Heart right ventricle (tissue), 16 donors: Measurements from ENCODE around the gene SPOCK2. TPM values are rescaled to one million over a fixed set of nuclear protein-coding genes. Genes with fewer than 3 reads are reported as not detected.
A peak's percentile ranks its signal among the peaks of the same experiment; 100 is the strongest.

Source experiments
- ATAC-seq, 8 donors: fragments of 200-7000 bp; cut with Tn5 transposase; one replicate each; pipeline ENCODE4 v1.9.1; 2020; ENCODE audit warnings: mild to moderate bottlenecking in 8 of 8, moderate library complexity in 8 of 8, moderate number of reproducible peaks in 1 of 8
- DNase-seq, 2 donors: peaks; one replicate each; pipeline ENCODE4 v3.0.0-alpha.2; 2020
- H3K27ac ChIP-seq, 10 donors: fragments of 200-600 bp; sonication (generic) in 2 of 10; one replicate each; pipeline versions ENCODE4 v1.5.0 to v1.8.0; 2020 to 2022; ENCODE audit warnings: mild to moderate bottlenecking in 3 of 10
- H3K27me3 ChIP-seq, 7 donors: fragments of 200-600 bp; one replicate each; pipeline ENCODE4 v1.8.0; 2021 to 2022; ENCODE audit warnings: mild to moderate bottlenecking in 2 of 7
- H3K36me3 ChIP-seq, 9 donors: fragments of 200-600 bp; sonication (generic) in 1 of 9; one replicate each; pipeline versions ENCODE4 v1.5.0 to v1.8.0; 2020 to 2022; ENCODE audit warnings: mild to moderate bottlenecking in 2 of 9
- H3K4me1 ChIP-seq, 9 donors: fragments of 200-600 bp; sonication (generic) in 1 of 9; one replicate each; pipeline versions ENCODE4 v1.5.0 to v1.8.0; 2020 to 2022; ENCODE audit warnings: mild to moderate bottlenecking in 4 of 9
- H3K4me3 ChIP-seq, 10 donors: fragments of 200-600 bp; sonication (generic) in 2 of 10; one replicate each; pipeline versions ENCODE4 v1.5.0 to v1.8.0; 2020 to 2022; ENCODE audit warnings: mild to moderate bottlenecking in 7 of 10, moderate library complexity in 2 of 10
- H3K9me3 ChIP-seq, 11 donors: fragments of 200-600 bp in 10 of 11; sonication (generic) in 2 of 11; one replicate each; pipeline versions ENCODE4 v1.5.0 to v1.8.0; 2013 to 2022; ENCODE audit warnings: mild to moderate bottlenecking in 2 of 11, control low read depth in 1 of 11, moderate library complexity in 1 of 11
- WGBS, 2 donors: extraction: QIAGEN DNeasy Blood & Tissue Kit; methylation state at CpG; one replicate each; pipeline ENCODE4 v1.1.7; 2013; ENCODE audit warnings: inconsistent platforms in 1 of 2; 5-methylcytosine and 5-hydroxymethylcytosine counted together
- intact Hi-C, 10 donors: fragments of 100-400 bp; cut with DNase I; formaldehyde crosslinking; loops; one replicate each; pipeline versions ENCODE4 v1.11.1 to v1.14.2; 2022
- polyA plus RNA-seq, 2 donors: library from polyadenylated mRNA; stranded (reverse); fragments of 200-250 nt; gene quantifications; one replicate each; pipeline ENCODE4 v1.2.3, GENCODE V29; 2013
- total RNA-seq, 10 donors: library from RNA; stranded (reverse); fragmentation: NEBNext Ultra II Directional in 3 of 10; extraction: Animal tissue kit (Norgen Biotek cat#: 25700) in 3 of 10; gene quantifications; one replicate each; pipeline versions ENCODE4 v1.2.1 to v1.2.4, GENCODE V29; 2021 to 2023
- TF ChIP-seq, protein P1 (sequence below), 9 donors: fragments of 200-600 bp; sonication (generic) in 2 of 9; IDR thresholded peaks; one replicate each; pipeline versions ENCODE4 v1.5.0 to v1.8.0; 2021 to 2022; ENCODE audit warnings: antibody characterized with exemption in 9 of 9, mild to moderate bottlenecking in 5 of 9, moderate library complexity in 1 of 9
- donor health status: Arrhythmogenic right ventricular cardiomyopathy.
- donor health status: ischemic (EF 13 %, LVEDD 7.1; RV severe dilation, severe dysfunction).
- donor health status: healthy with polysubstance abuse.
- donor health status: DM: no; HTN: yes; CAD: no.
- donor health status: DM: no; HTN: no; CAD: no.
- donor health status: ischemic (EF 25% LVEDD 6.9; RV normal size, moderate dysfunction).
- donor health status: ischemic (EF 25% LVEDD 5.7; RV mildly dilated, moderate dysfunction).
- donor health status: healthy.
- donor health status: DM: yes; HTN: yes; CAD: no.
- donor health status: Ischemic cardiomyopathy.
- donor health status: ischemic (EF 35%, LVEDD 5.7; RV mildly dilated, moderate dysfunction).
- donor health status: nonischemic (EF 11% LVEDD 7.7; RV severe dilation, severe dysfunction).
- donor health status: DM: yes; HTN: yes; CAD: no.
- donor health status: PGD.
- donor health status: ischemic (EF 29% LVEDD 5.4; RV normal size, mild dysfunction).
- donor health status: nonischemic (EF 23%, LVEDD 6.1; RV moderate dilation, normal function).

SPOCK2 gene
- total and polyA plus RNA-seq, 12 donors = 3.5 to 13.4 (median 6.9) TPM

DNA sequence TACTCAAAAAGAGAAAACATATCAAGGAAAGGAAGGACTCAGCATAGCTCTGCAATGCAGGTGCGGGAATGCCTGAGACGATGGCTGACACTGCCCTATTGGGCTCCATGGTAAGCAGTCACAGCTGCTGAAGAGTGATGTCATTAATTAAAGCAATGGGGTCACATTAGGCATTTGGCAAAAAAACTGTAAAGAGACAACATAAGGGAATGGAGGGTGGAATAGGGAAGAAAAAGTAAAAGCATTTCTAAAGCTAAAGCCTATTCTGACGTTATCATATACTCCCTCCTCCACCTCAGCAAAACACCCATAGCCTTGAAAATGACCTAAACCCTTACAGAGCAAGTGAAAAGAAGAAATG, 38.5 kb upstream of the SPOCK2 start:
- H3K36me3 ChIP-seq = peaks cover 0 to 30% (median 3%) of the 10 kb centered on the region in 9 donors
- no peak for ATAC-seq
- WGBS, 2 donors = 94 to 96% methylated on average over 3 of the region's 3 CpGs

DNA sequence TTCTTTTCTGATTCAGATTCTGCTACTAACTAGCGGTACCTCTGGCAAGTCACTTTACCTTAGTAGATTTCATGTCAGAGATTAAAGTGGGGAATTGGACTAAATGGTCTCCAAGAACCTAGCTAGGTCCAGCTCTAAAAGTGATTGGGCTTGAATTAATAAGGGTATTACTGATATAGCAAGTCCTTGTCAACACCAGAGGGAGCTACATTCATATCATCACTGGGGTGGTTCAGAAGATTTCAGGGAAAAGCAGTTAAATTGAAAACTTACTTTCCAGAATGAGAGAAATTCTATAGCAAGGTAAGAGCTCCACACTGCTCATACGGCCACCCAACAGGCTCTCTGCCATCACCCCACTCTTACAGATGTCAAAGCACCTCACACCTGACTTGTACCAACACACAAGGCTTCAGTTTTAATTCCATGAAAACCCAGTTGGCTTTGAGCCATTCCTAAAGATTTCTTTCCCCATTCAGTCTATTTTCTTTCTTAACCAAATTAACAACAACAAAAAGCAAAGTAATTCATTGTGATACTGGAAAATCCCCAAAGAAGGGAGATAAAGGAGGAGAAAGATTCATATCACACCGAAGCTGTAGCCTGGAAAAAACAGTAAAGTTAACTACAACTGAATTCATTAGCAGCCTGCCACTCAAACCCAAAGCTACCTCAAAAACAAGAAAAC, 38.0 kb upstream of the SPOCK2 start:
- ATAC-seq (peak in 3 of 8 donors; percentile 22 to 41 (median 32)), DNase-seq (no peak)
- 90 to 96% methylated on average over 3 of the region's 3 CpGs for WGBS, 2 donors
- Histone ChIP-seq H3K27me3 (no peaks in the 10 kb centered on the region), H3K9me3 (no peaks in the 10 kb centered on the region), H3K36me3 (peaks cover 0 to 34% (median 3%) of the 10 kb centered on the region in 9 donors), H3K4me3 (no peak overlapping the region), H3K27ac (peak overlapping the region in 1 of 10 donors; percentile 1), H3K4me1 (peaks cover 0 to 25% (median 6%) of the 10 kb centered on the region in 9 donors)
- TF ChIP-seq, protein P1, sequence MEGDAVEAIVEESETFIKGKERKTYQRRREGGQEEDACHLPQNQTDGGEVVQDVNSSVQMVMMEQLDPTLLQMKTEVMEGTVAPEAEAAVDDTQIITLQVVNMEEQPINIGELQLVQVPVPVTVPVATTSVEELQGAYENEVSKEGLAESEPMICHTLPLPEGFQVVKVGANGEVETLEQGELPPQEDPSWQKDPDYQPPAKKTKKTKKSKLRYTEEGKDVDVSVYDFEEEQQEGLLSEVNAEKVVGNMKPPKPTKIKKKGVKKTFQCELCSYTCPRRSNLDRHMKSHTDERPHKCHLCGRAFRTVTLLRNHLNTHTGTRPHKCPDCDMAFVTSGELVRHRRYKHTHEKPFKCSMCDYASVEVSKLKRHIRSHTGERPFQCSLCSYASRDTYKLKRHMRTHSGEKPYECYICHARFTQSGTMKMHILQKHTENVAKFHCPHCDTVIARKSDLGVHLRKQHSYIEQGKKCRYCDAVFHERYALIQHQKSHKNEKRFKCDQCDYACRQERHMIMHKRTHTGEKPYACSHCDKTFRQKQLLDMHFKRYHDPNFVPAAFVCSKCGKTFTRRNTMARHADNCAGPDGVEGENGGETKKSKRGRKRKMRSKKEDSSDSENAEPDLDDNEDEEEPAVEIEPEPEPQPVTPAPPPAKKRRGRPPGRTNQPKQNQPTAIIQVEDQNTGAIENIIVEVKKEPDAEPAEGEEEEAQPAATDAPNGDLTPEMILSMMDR (IDR thresholded peaks at IDR 0.05) = peak; percentile 7 to 57 (median 38)
- intact Hi-C loops = loop anchor here in 6 of 10 donors (5.0 to 10.0 kb wide), 5 partner anchors 88 to 211 kb away; partner anchors contain the start of genes ANAPC16 (in 1 of the 6) and ASCC1 (in 1 of the 6)

More for the DNA sequence above, 38.5 kb upstream of the SPOCK2 start:
- Histone ChIP-seq H3K4me1 (peaks cover 0 to 25% (median 6%) of the 10 kb centered on the region in 9 donors), H3K4me3 (no peak overlapping the region), H3K27ac (no peak overlapping the region), H3K27me3 (no peaks in the 10 kb centered on the region), H3K9me3 (no peaks in the 10 kb centered on the region)
- TF ChIP-seq, protein P1 (IDR thresholded peaks at IDR 0.05) = no peak
- no peak for DNase-seq
- intact Hi-C loops = loop anchor here in 6 of 10 donors (5.0 to 10.0 kb wide), 5 partner anchors 88 to 210 kb away; partner anchors contain the start of genes ANAPC16 (in 1 of the 6) and ASCC1 (in 1 of the 6)

DNA sequence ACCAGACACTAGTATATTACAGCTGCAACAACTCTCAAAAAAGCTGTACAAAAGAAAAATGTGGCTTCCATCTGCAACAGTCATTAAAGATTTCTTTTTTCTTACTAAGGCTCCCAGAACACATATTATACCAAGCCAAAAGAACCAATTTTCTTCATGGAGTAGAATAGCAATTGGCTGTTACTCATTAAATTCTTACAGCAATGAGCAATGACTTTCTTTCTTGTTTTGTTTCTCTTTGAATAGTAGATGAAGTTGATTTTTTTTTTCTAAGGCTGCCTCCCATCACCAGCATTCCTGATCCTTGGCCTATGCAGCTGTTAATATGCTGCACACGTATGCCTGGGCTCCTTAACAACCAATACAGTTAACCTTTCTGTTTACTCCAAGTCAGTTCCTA, 36.6 kb upstream of the SPOCK2 start:
- DNase-seq (no peak), ATAC-seq (peak in 7 of 8 donors; percentile 41 to 74 (median 58))
- Histone ChIP-seq H3K4me1 (peaks cover 0 to 25% (median 6%) of the 10 kb centered on the region in 9 donors), H3K4me3 (no peak overlapping the region), H3K27ac (peak overlapping the region in 3 of 10 donors; percentile 10 to 56 (median 27)), H3K36me3 (peaks cover 0 to 34% (median 0%) of the 10 kb centered on the region in 9 donors), H3K9me3 (no peaks in the 10 kb centered on the region), H3K27me3 (no peaks in the 10 kb centered on the region)
- intact Hi-C loops = loop anchor here in 6 of 10 donors (5.0 to 10.0 kb wide), 5 partner anchors 90 to 212 kb away; partner anchors contain the start of genes ANAPC16 (in 1 of the 6) and ASCC1 (in 1 of the 6)
- WGBS, 2 donors = 63 to 75% methylated on average over 1 of the region's 1 CpG
- TF ChIP-seq, protein P1 (IDR thresholded peaks at IDR 0.05) = no peak

DNA sequence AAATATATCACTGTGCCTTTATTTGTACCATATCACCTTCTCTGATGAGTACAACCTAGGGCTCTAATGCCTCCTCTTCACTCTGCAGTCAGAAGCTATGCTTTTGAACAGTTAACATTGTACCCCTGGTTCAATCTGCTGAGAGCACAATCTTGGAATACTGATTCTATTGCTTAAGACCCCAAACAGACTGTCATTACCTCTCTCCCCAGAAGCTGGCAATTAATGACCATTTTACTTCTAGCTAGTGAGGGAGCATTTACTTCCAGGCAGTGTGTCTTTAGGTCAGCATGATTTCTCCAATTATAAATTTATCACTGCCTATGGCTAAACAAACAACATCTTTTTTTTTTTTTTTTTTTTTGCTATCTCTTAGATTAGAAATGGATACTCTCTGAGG, 36.0 kb upstream of the SPOCK2 start:
- ATAC-seq = no peak
- peak overlapping the region in 2 of 10 donors; percentile 24 to 56 for H3K27ac ChIP-seq
- intact Hi-C loops = loop anchor here in 1 of 10 donors (10.0 kb wide), 1 partner anchor 90 kb away; the partner anchor contains the start of genes ANAPC16 and ASCC1

More for the DNA sequence above, 36.0 kb upstream of the SPOCK2 start:
- no peak overlapping the region for H3K4me3 ChIP-seq
- TF ChIP-seq, protein P1 (IDR thresholded peaks at IDR 0.05) = no peak
- H3K36me3 ChIP-seq = peaks cover 0 to 34% (median 0%) of the 10 kb centered on the region in 9 donors
- no peaks in the 10 kb centered on the region for H3K27me3 ChIP-seq
- no peak for DNase-seq
- H3K9me3 ChIP-seq = no peaks in the 10 kb centered on the region
- H3K4me1 ChIP-seq = peaks cover 0 to 25% (median 6%) of the 10 kb centered on the region in 9 donors
